Vagina (tissue), 2 donors: ENCODE data around the gene CACNA1D.

Source experiments
- POLR2A ChIP-seq, 2 donors: fragments of 450-650 bp; IDR thresholded peaks; one replicate each; pipeline ENCODE4 v1.6.1; 2017; ENCODE audit warnings: antibody characterized with exemption in 2 of 2, mild to moderate bottlenecking in 2 of 2, moderate library complexity in 2 of 2
- TF ChIP-seq, protein P1 (sequence below), 3 experiments: fragments of 450-650 bp in 2 of 3; fragments of 200-600 bp in 1 of 3; sonication (generic) in 1 of 3; IDR thresholded peaks; one replicate each; pipeline ENCODE4 v1.5.1; 2017 to 2019; ENCODE audit warnings: antibody characterized with exemption in 3 of 3, mild to moderate bottlenecking in 2 of 3, moderate library complexity in 2 of 3

- TF ChIP-seq, protein P1, sequence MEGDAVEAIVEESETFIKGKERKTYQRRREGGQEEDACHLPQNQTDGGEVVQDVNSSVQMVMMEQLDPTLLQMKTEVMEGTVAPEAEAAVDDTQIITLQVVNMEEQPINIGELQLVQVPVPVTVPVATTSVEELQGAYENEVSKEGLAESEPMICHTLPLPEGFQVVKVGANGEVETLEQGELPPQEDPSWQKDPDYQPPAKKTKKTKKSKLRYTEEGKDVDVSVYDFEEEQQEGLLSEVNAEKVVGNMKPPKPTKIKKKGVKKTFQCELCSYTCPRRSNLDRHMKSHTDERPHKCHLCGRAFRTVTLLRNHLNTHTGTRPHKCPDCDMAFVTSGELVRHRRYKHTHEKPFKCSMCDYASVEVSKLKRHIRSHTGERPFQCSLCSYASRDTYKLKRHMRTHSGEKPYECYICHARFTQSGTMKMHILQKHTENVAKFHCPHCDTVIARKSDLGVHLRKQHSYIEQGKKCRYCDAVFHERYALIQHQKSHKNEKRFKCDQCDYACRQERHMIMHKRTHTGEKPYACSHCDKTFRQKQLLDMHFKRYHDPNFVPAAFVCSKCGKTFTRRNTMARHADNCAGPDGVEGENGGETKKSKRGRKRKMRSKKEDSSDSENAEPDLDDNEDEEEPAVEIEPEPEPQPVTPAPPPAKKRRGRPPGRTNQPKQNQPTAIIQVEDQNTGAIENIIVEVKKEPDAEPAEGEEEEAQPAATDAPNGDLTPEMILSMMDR (IDR thresholded peaks at IDR 0.05), result no peak
- no peak for TF ChIP-seq POLR2A (IDR thresholded peaks at IDR 0.05)
Observed at GRCh38 chr3:53671192-53671960, 177.0 kb downstream of the CACNA1D start.
